Measurements from ENCODE around the gene NPHS1. TPM values are rescaled to one million over a fixed set of nuclear protein-coding genes. Genes with fewer than 3 reads are reported as not detected.

NPHS1 gene
- total and polyA plus RNA-seq, 4 experiments from 2014 or later = not detected

DNA sequence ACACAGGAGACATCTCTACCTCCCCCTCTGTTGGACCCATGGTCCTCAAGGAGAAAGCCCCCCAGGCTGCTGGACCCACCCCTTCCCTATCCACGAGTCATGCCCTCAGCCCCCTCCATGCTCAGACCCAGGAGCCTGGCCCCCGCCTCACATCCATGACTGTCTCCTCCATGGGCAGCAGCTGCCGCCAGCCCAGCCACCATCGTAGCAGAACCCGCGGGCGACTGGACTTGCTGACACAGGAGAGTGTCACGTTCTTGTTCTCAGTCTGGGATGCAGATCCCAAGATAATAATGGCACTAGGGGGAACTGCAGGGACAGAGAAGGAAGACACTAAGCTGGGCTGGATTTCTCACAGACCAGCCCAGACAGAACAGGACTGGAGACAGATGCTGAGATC is 3.8 kb downstream of the NPHS1 start:
- ChIA-PET CTCF (ENCODE audit: partially characterized antibody) (no interaction called here), POLR2A (ENCODE audit: partially characterized antibody) (no interaction called here)
- intact Hi-C loops (cut with micrococcal nuclease) = no loop called here
- H3K27me3 ChIP-seq (ENCODE audit: insufficient read depth, low read length) = peaks cover 28% of the 10 kb centered on the region
- no peaks in the 10 kb centered on the region for H3K36me3 Mint-ChIP-seq
- no peak overlapping the region for H3K27ac ChIP-seq (ENCODE audit: low read depth, low read length)
- no peaks in the 10 kb centered on the region for H3K9me3 ChIP-seq (ENCODE audit: control insufficient read depth in 1 of 2, low read length in 2 of 2)
- H3K36me3 ChIP-seq (ENCODE audit: insufficient read depth, low read length) = no peaks in the 10 kb centered on the region
- DNase-seq = no peak
- no peak overlapping the region for H3K4me3 Mint-ChIP-seq
- no peak overlapping the region for H3K27ac Mint-ChIP-seq
- no peak overlapping the region for H3K4me3 ChIP-seq (ENCODE audit: low read length in 2 of 2)
- H3K27me3 Mint-ChIP-seq = peaks cover 36 to 57% of the 10 kb centered on the region in 2 donors
- peaks cover 0 to 3% (median 0%) of the 10 kb centered on the region in 8 donors for H3K9me3 Mint-ChIP-seq
- peaks cover 14% of the 10 kb centered on the region for H3K4me1 ChIP-seq (ENCODE audit: insufficient read depth, low read length)
- H3K4me1 Mint-ChIP-seq = peaks cover 7 to 29% (median 20%) of the 10 kb centered on the region in 4 donors

DNA sequence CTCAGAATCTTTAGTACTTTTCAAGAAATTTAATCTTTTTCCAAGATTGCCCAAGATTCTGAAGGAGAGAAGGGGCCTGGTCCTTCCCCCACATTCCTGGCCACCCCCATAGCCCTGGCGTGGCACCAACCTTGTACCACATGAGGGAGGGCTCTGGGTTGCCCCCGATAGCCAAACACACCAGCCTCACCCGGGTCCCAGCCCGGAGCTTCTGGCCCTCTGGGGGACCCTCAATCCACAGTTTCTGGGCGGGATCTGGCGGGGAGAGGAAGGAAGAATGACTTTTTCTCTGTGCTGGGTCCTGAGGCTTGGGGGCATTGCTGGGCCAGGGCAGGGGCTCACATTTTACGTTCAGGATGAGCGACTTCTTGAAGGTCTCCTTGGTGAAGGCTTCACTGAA is 4.4 kb downstream of the NPHS1 start:
- Mint-ChIP-seq H3K27ac (no peak overlapping the region), H3K27me3 (peaks cover 38 to 57% of the 10 kb centered on the region in 2 donors), H3K36me3 (peaks cover 0 to 3% of the 10 kb centered on the region in 2 donors), H3K9me3 (peaks cover 0 to 5% (median under 1%) of the 10 kb centered on the region in 8 donors), H3K4me3 (no peak overlapping the region), H3K4me1 (peaks cover 7 to 30% (median 20%) of the 10 kb centered on the region in 4 donors)
- H3K4me1 ChIP-seq (ENCODE audit: insufficient read depth, low read length) = peaks cover 14% of the 10 kb centered on the region
- no peak overlapping the region for H3K27ac ChIP-seq (ENCODE audit: low read depth, low read length)
- H3K27me3 ChIP-seq (ENCODE audit: insufficient read depth, low read length) = peaks cover 33% of the 10 kb centered on the region
- H3K36me3 ChIP-seq (ENCODE audit: insufficient read depth, low read length) = no peaks in the 10 kb centered on the region
- H3K9me3 ChIP-seq (ENCODE audit: control insufficient read depth in 1 of 2, low read length in 2 of 2) = no peaks in the 10 kb centered on the region
- intact Hi-C loops (cut with micrococcal nuclease) = no loop called here
- ChIA-PET CTCF (ENCODE audit: partially characterized antibody) (no interaction called here), POLR2A (ENCODE audit: partially characterized antibody) (no interaction called here)
- DNase-seq = no peak
- H3K4me3 ChIP-seq (ENCODE audit: low read length in 2 of 2) = no peak overlapping the region

DNA sequence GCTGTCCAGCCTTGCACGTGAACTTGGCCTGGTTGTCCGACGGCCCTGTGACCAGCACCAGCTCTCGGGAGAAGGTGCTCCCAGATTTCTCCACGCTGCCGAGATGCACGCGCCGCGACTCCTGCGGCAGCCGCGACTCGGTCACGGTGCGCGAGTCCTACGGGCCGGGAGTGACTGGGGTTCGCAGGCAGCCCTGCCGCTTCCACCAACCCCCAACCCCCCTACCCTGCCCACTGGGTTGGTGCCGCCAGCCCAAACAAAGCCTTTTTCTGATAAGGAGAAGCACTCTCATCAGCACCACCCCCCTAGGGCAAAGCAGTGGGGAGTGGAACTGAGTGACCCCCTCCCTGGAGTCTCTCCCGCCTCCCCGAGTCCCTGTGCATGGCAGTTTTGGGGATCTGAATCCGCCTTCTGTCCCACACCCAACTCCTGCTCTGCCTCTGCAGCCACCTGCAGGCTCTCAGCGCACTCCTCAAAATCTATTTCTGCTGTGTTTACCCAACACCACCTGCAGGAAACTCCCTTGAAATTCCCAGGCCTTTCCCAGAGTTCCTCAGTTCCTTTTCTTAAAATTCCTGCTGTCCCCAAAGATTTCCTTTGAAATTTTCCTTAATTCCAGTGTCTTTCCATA is 6.2 kb downstream of the NPHS1 start:
- peak overlapping the region in 1 of 7 donors; percentile 35 for H3K27ac Mint-ChIP-seq
- CTCF ChIA-PET (ENCODE audit: partially characterized antibody) = no interaction called here

DNA sequence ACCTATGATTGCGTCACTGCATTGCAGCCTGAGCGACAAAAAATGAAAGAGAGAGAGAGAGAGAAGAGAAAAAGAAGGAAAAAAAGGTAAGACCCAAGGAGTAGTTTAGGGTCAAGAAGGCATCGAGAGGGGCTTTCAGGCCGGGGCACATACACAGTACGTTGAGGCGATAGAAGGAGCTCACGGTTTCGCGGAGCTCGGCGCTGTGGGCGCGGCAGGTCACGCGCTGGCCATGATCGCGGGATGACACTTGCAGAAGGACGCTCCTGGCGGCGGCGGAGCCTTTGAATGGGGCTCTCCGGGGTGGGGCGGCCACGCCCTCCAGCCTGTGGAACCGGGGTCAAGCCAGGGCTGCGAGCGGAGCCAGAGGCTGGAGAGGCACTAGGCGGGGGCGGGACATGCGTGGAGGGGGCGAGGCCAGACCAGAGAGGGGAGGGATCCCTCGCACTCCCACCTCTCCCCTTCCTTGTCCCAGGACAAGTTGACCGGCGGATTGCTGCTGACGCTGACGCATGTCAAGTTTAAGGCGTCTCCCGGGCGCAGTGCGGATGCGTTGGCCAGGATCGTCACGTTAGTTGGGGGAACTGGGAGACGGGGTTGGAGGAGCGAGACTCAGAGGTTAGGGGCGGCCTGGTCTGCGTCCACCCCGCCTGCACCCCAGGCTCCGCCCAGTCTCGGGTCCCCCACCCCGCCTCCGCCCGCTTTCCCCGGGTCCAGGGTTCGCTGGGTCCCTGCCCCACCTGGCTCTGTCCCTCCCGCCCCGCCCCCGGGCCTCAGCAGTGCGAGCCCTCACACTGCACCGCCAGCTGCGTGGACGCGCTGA is 6.9 kb downstream of the NPHS1 start:
- H3K4me3 ChIP-seq (ENCODE audit: low read length in 2 of 2) = no peak overlapping the region

More for the DNA sequence above, 6.2 kb downstream of the NPHS1 start:
- Mint-ChIP-seq H3K9me3 (peaks cover 0 to 9% (median 5%) of the 10 kb centered on the region in 8 donors), H3K4me1 (peaks cover 7 to 30% (median 20%) of the 10 kb centered on the region in 4 donors), H3K36me3 (peaks cover 0 to 8% of the 10 kb centered on the region in 2 donors), H3K4me3 (peak overlapping the region; percentile 13 to 77 (median 54)), H3K27me3 (peaks cover 42 to 61% of the 10 kb centered on the region in 2 donors)
- H3K4me1 ChIP-seq (ENCODE audit: insufficient read depth, low read length) = peaks cover 14% of the 10 kb centered on the region
- H3K9me3 ChIP-seq (ENCODE audit: control insufficient read depth in 1 of 2, low read length in 2 of 2) = no peaks in the 10 kb centered on the region
- no peak for DNase-seq
- no peak overlapping the region for H3K4me3 ChIP-seq (ENCODE audit: low read length in 2 of 2)
- no peak overlapping the region for H3K27ac ChIP-seq (ENCODE audit: low read depth, low read length)
- intact Hi-C loops (cut with micrococcal nuclease) = no loop called here
- H3K27me3 ChIP-seq (ENCODE audit: insufficient read depth, low read length) = peaks cover 33% of the 10 kb centered on the region
- POLR2A ChIA-PET (ENCODE audit: partially characterized antibody) = no interaction called here
- no peaks in the 10 kb centered on the region for H3K36me3 ChIP-seq (ENCODE audit: insufficient read depth, low read length)

DNA sequence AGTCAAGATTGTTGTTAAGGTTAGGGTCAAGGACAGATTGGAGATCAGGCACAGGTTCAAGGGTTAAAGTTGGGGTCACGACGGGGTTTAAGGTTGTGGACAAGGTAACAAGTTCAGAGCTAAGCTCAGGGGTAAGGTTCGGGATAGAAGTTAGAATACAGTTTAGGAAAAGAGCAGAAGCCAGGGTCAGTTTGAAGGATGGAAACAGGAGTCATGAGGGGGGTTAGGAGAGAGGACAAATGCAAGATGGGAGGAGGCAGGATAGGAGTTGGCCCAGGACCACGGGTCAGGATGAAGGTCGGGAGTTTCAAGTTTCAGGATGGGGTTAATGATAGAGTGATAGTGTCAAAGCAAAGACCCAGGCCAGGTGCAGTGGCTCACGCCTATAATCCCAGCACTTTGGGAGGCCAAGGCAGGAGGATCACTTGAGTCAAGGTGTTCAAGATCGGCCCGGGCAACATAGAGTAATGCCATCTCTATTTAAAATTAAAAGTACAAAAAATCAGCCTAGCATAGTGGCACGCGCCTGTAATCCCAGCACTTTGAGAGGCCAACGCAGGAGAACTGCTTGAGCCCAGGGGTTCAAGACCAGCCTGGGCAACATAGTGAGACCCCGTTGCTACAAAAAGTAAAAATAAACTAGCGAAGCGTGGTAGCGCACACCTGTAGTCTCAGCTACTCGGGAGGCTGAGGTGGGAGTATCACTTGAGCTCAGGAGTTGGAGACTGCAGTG is 7.7 kb downstream of the NPHS1 start:
- Mint-ChIP-seq H3K4me1 (peaks cover 7 to 30% (median 20%) of the 10 kb centered on the region in 4 donors), H3K27ac (peak overlapping the region in 2 of 7 donors; percentile 9 to 14), H3K36me3 (peaks cover 0 to 8% of the 10 kb centered on the region in 2 donors), H3K4me3 (peak overlapping the region in 7 of 8 donors; percentile 63 to 79 (median 70)), H3K9me3 (peaks cover 0 to 11% (median 6%) of the 10 kb centered on the region in 8 donors), H3K27me3 (peaks cover 42 to 54% of the 10 kb centered on the region in 2 donors)
- Histone ChIP-seq H3K36me3 (ENCODE audit: insufficient read depth, low read length) (no peaks in the 10 kb centered on the region), H3K4me3 (ENCODE audit: low read length in 2 of 2) (no peak overlapping the region), H3K27ac (ENCODE audit: low read depth, low read length) (no peak overlapping the region), H3K4me1 (ENCODE audit: insufficient read depth, low read length) (peaks cover 14% of the 10 kb centered on the region), H3K9me3 (ENCODE audit: control insufficient read depth in 1 of 2, low read length in 2 of 2) (no peaks in the 10 kb centered on the region), H3K27me3 (ENCODE audit: insufficient read depth, low read length) (peaks cover 33% of the 10 kb centered on the region)
- ChIA-PET CTCF (ENCODE audit: partially characterized antibody) (no interaction called here), POLR2A (ENCODE audit: partially characterized antibody) (no interaction called here)
- DNase-seq = no peak
- intact Hi-C loops (cut with micrococcal nuclease) = no loop called here

More for the DNA sequence above, 6.9 kb downstream of the NPHS1 start:
- ChIA-PET CTCF (ENCODE audit: partially characterized antibody) (interaction anchor here (0.5 kb wide), 1 partner anchor 38 kb away, joined by 3 read pairs; no protein-coding TSS in a partner anchor), POLR2A (ENCODE audit: partially characterized antibody) (no interaction called here)
- peaks cover 0 to 8% of the 10 kb centered on the region in 2 donors for H3K36me3 Mint-ChIP-seq
- H3K4me3 Mint-ChIP-seq = peak overlapping the region; percentile 57 to 79 (median 69)
- no peak overlapping the region for H3K27ac Mint-ChIP-seq
- H3K27me3 Mint-ChIP-seq = peaks cover 42 to 54% of the 10 kb centered on the region in 2 donors
- Histone ChIP-seq H3K9me3 (ENCODE audit: control insufficient read depth in 1 of 2, low read length in 2 of 2) (no peaks in the 10 kb centered on the region), H3K36me3 (ENCODE audit: insufficient read depth, low read length) (no peaks in the 10 kb centered on the region), H3K4me1 (ENCODE audit: insufficient read depth, low read length) (peaks cover 14% of the 10 kb centered on the region), H3K27me3 (ENCODE audit: insufficient read depth, low read length) (peaks cover 33% of the 10 kb centered on the region), H3K27ac (ENCODE audit: low read depth, low read length) (no peak overlapping the region)
- H3K9me3 Mint-ChIP-seq = peaks cover 0 to 9% (median 5%) of the 10 kb centered on the region in 8 donors
- intact Hi-C loops (cut with micrococcal nuclease) = no loop called here
- H3K4me1 Mint-ChIP-seq = peaks cover 7 to 30% (median 20%) of the 10 kb centered on the region in 4 donors
- DNase-seq = no peak

DNA sequence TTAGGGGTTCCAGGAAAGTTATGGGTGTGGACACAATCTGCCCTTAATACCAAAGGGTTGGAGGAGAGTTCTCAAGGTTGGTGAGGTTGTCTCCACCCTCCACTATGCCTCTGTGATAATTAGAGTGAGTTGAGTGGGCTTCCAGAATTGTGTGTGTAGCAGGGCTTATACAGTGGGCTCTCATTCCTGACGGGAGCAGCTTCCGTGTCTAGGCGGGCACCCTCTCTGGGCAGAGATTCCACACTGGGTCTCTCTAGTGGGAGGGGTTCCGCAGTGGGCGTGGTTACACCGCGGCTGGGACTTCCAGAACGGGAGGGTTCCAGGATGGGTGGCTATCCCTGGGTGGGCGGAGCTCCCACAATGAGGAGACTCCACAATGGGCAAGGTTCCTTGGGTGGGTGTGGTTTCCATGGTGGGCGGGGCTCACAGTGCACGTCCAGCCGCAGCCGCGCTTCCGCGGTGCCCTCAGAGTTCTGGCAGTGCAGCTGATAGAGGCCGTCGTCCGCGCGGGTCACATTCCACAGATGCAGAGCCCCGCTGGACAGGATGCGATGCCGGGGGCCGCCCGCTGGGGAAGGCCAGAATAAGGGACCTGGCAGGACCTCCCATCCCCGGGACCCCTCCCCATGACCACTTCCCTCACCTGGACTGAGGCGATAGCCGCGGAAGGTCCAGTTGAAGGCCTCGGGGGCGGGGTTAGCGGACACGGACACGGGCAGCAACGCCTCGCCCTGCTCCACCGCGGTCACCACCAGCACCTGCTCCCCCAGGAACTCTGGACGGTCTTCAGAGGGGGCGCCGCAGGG is 8.4 kb downstream of the NPHS1 start:
- Histone ChIP-seq H3K4me3 (ENCODE audit: low read length in 2 of 2) (no peak overlapping the region), H3K36me3 (ENCODE audit: insufficient read depth, low read length) (no peaks in the 10 kb centered on the region), H3K27me3 (ENCODE audit: insufficient read depth, low read length) (peaks cover 33% of the 10 kb centered on the region), H3K27ac (ENCODE audit: low read depth, low read length) (no peak overlapping the region), H3K4me1 (ENCODE audit: insufficient read depth, low read length) (peaks cover 14% of the 10 kb centered on the region), H3K9me3 (ENCODE audit: control insufficient read depth in 1 of 2, low read length in 2 of 2) (no peaks in the 10 kb centered on the region)
- no peak overlapping the region for H3K27ac Mint-ChIP-seq
- CTCF ChIA-PET (ENCODE audit: partially characterized antibody) = no interaction called here
- H3K9me3 Mint-ChIP-seq = peaks cover 0 to 16% (median 9%) of the 10 kb centered on the region in 8 donors
- POLR2A ChIA-PET (ENCODE audit: partially characterized antibody) = no interaction called here
- H3K4me3 Mint-ChIP-seq = peak overlapping the region in 3 of 8 donors; percentile 32 to 79 (median 40)
- no peak for DNase-seq
- H3K36me3 Mint-ChIP-seq = peaks cover 2 to 8% of the 10 kb centered on the region in 2 donors
- peaks cover 40 to 53% of the 10 kb centered on the region in 2 donors for H3K27me3 Mint-ChIP-seq
- intact Hi-C loops (cut with micrococcal nuclease) = no loop called here
- H3K4me1 Mint-ChIP-seq = peaks cover 7 to 30% (median 20%) of the 10 kb centered on the region in 4 donors

All from CD4-positive, alpha-beta memory T cell (primary cell).